DND-41 (cell line): ENCODE measurements around the gene EIF4G3.
"Not testable (repeated sequence)": the region's sequence is repeated elsewhere in the genome, so short reads cannot be mapped to it uniquely, and the experiment has no call there.

Experiments used
- EZH2 ChIP-seq: IDR thresholded peaks from 3 replicates; pipeline ENCODE4 v1.6.1; 2012; ENCODE audit warnings: borderline replicate concordance, low read depth, mild to moderate bottlenecking, moderate library complexity, low read length, inconsistent platforms; ENCODE audit not compliant: severe bottlenecking
- TF ChIP-seq, protein P1 (sequence below): IDR thresholded peaks from 2 replicates; pipeline ENCODE4 v1.5.1; 2012; ENCODE audit warnings: borderline replicate concordance, low read length, moderate library complexity, mild to moderate bottlenecking; ENCODE audit not compliant: poor library complexity, severe bottlenecking; ENCODE audit errors: extremely low read depth

DNA sequence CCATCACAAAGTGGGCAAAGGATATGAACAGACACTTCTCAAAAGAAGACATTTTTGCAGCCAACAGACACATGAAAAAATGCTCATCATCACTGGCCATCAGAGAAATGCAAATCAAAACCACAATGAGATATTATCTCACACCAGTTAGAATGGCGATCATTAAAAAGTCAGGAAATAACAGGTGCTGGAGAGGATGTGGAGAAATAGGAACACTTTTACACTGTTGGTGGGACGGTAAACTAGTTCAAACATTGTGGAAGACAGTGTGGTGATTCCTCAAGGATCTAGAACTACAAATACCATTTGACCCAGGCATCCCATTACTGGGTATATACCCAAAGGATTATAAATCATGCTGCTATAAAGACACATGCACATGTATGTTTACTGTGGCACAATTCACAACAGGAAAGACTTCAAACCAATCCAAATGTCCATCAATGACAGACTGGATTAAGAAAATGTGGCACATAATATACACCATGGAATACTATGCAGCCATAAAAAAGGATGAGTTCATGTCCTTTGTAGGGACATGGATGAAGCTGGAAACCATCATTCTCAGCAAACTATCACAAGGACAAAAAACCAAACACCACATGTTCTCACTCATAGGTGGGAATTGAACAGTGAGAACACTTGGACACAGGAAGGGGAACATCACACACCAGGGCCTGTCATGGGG is 83.3 kb downstream of the EIF4G3 start:
- TF ChIP-seq, protein P1, sequence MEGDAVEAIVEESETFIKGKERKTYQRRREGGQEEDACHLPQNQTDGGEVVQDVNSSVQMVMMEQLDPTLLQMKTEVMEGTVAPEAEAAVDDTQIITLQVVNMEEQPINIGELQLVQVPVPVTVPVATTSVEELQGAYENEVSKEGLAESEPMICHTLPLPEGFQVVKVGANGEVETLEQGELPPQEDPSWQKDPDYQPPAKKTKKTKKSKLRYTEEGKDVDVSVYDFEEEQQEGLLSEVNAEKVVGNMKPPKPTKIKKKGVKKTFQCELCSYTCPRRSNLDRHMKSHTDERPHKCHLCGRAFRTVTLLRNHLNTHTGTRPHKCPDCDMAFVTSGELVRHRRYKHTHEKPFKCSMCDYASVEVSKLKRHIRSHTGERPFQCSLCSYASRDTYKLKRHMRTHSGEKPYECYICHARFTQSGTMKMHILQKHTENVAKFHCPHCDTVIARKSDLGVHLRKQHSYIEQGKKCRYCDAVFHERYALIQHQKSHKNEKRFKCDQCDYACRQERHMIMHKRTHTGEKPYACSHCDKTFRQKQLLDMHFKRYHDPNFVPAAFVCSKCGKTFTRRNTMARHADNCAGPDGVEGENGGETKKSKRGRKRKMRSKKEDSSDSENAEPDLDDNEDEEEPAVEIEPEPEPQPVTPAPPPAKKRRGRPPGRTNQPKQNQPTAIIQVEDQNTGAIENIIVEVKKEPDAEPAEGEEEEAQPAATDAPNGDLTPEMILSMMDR, result not testable (repeated sequence)
- not testable (repeated sequence) for TF ChIP-seq EZH2
